HS-5 (cell line): ENCODE data around the gene ESRRG.

Source experiments
- DNase-seq: peaks from one replicate; pipeline ENCODE4 v3.0.0-alpha.2; 2012; ENCODE audit warnings: low read depth

ESRRG gene

GRCh38 chr1:216627252-216627651 is 96.0 kb downstream of the ESRRG start:
- DNase-seq, result no peak

GRCh38 chr1:216626394-216627067 is 96.7 kb downstream of the ESRRG start:
- no peak for DNase-seq

- DNase-seq, result no peak
These were observed 101.7 kb downstream of the ESRRG start for GRCh38 chr1:216621536-216621935.

GRCh38 chr1:216617081-216617875 is 106.0 kb downstream of the ESRRG start:
- DNase-seq, result no peak

GRCh38 chr1:216616425-216616824 is 106.8 kb downstream of the ESRRG start:
- no peak for DNase-seq

- DNase-seq, result no peak
These were observed 109.0 kb downstream of the ESRRG start for GRCh38 chr1:216614011-216614934.

- DNase-seq, result no peak
These were observed 110.9 kb downstream of the ESRRG start for GRCh38 chr1:216612291-216612690.

GRCh38 chr1:216607067-216607697 is 116.0 kb downstream of the ESRRG start:
- DNase-seq, result no peak

- no peak for DNase-seq
These were observed 117.1 kb downstream of the ESRRG start for GRCh38 chr1:216606047-216606637.

- no peak for DNase-seq
These were observed 118.5 kb downstream of the ESRRG start for GRCh38 chr1:216604771-216605170.

GRCh38 chr1:216600730-216601609 is 122.3 kb downstream of the ESRRG start:
- DNase-seq, result peak; percentile 62

- no peak for DNase-seq
These were observed 123.4 kb downstream of the ESRRG start for GRCh38 chr1:216599851-216600250.

- DNase-seq, result no peak
These were observed 124.8 kb downstream of the ESRRG start for GRCh38 chr1:216598448-216598847.

- DNase-seq, result no peak
These were observed 126.9 kb downstream of the ESRRG start for GRCh38 chr1:216596281-216596862.

- DNase-seq, result no peak
These were observed 135.5 kb downstream of the ESRRG start for GRCh38 chr1:216587715-216588114.

- no peak for DNase-seq
These were observed 141.1 kb downstream of the ESRRG start for GRCh38 chr1:216582151-216582550.

GRCh38 chr1:216580538-216581057 is 142.6 kb downstream of the ESRRG start:
- DNase-seq, result no peak

- no peak for DNase-seq
These were observed 146.8 kb downstream of the ESRRG start for GRCh38 chr1:216576234-216576937.

- no peak for DNase-seq
These were observed 156.5 kb downstream of the ESRRG start for GRCh38 chr1:216566641-216567205.
